Measurements from ENCODE around the gene METTL23.
"Not testable (repeated sequence)": the region's sequence is repeated elsewhere in the genome, so short reads cannot be mapped to it uniquely, and the experiment has no call there.

Gene METTL23

GRCh38 chr17:76731800-76732733 lies 5.4 kb downstream of the METTL23 start:
- DNase-seq (ENCODE audit: low read depth, low spot score) = not testable (repeated sequence)
- peak overlapping the region; percentile 95 for H3K27ac ChIP-seq

DNA sequence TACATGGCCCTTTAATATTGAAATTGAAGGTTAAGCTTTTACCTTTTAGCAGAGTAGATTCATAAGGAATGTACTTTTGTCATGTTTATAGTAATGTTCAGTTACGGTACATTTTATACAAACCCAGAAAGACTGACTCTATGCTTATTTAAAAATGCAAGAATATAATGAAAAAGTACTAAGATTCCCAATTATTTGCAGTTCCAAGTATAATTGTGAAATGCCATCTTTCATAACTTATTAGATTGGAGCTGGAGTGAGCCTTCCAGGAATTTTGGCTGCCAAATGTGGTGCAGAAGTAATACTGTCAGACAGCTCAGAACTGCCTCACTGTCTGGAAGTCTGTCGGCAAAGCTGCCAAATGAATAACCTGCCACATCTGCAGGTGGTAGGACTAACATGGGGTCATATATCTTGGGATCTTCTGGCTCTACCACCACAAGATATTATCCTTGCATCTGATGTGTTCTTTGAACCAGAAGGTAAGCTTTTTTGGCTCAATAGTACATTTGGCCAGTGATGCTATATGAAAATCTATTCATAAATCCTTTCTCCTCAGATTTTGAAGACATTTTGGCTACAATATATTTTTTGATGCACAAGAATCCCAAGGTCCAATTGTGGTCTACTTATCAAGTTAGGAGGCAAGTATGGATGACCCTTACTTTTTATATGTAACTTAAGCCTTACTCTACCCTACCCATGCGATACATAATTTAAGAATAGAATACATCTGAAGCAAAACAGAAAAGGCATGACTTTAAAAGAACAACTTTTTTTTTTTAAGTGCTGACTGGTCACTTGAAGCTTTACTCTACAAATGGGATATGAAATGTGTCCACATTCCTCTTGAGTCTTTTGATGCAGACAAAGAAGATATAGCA lies 6.3 kb downstream of the METTL23 start:
- no peak for DNase-seq (ENCODE audit: low read depth, low spot score)
- H3K27ac ChIP-seq = peak overlapping the region; percentile 95

DNA sequence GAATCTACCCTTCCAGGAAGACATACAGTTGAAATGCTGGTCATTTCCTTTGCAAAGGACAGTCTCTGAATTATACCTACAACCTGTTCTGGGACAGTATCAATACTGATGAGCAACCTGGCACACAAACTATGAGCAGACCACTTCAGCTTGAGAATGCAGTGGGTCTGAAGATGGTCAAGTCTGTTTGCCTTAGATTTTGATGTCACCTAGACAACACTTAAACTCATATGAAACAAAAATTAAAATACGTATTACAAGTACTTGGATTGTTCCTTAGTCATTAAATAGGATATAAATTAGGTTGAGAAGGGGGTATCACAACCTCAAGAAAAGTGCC lies 6.9 kb downstream of the METTL23 start:
- DNase-seq (ENCODE audit: low read depth, low spot score) = no peak
- peak overlapping the region; percentile 95 for H3K27ac ChIP-seq

GRCh38 chr17:76734080-76734840 lies 7.6 kb downstream of the METTL23 start:
- H3K27ac ChIP-seq = peak overlapping the region; percentile 95
- no peak for DNase-seq (ENCODE audit: low read depth, low spot score)

DNA sequence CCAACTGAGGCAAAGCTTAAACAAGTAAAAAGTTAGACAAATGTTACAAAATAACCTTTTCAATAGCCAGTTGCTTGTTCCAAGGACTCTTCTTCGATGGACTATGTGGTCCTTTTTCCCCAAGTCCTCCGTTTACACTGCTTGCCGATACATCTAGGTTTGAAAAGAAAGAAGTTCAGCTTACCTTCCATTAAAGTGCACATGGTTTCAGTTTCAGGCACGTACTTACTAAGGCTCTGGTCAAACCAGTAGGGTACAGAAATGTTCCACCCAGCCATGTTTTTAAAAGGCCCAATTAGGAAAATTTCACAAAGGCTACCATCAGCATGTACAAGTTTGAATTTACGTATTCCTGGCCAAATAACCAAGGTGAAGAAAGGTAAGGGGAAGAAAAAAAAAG lies 8.4 kb downstream of the METTL23 start:
- no peak for DNase-seq (ENCODE audit: low read depth, low spot score)
- H3K27ac ChIP-seq = peak overlapping the region; percentile 95

- DNase-seq (ENCODE audit: low read depth, low spot score) = no peak
- H3K27ac ChIP-seq = peak overlapping the region; percentile 95
Measured at GRCh38 chr17:76735586-76736348, 9.1 kb downstream of the METTL23 start.

DNA sequence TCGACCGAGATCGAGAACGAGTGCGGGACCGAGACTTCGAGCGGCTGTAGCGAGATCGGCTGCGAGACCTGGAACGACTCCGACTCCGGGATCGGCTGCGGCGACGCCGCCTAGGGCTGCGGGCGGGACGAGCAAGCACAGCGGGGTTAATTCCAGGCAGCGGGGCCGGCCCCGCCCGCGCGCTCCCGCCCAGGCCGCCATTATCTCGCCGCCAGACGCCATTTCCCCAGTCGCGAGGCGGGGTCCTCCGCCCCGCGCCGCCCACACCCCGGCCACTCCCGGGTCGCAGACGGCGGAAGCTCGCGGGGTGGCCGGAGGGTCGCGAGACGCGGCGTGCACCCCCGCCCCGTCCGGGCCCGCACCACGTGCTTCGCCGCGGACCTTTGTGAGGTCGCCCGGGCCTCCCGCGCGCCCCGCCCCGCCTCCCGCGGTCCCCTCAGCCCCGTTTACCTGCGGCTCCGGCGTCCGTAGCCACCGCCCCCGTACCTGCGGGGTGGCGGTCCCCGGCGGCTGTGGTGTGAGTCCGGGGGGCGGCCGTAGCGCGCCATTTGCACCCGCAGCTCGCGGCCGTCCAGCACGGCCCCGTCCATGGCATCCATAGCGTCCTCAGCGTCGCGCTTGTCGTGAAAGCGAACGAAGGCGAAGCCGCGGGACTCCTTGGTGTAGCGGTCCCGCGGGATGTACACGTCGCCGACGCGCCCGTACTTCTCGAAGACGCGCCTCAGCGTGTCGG lies 9.9 kb downstream of the METTL23 start:
- DNase-seq (ENCODE audit: low read depth, low spot score) = no peak
- H3K27ac ChIP-seq = peak overlapping the region; percentile 95

- peak; percentile 89 for DNase-seq (ENCODE audit: low read depth, low spot score)
- H3K27ac ChIP-seq = peak within 1 kb of the TSS; percentile 95
Measured at GRCh38 chr17:76737082-76737675, 10.5 kb downstream of the METTL23 start, which contains the start of gene SRSF2. TSS of gene SRSF2 (minus strand) at chr17:76737331. CDS start at chr17:76737160, 171 bp downstream.

- peak; percentile 70 for DNase-seq (ENCODE audit: low read depth, low spot score)
- H3K27ac ChIP-seq = peak within 1 kb of the TSS; percentile 95
Measured at GRCh38 chr17:76737676-76738467, 11.2 kb downstream of the METTL23 start, which contains the start of gene MFSD11. TSS of gene MFSD11 (plus strand) at chr17:76738119. CDS start at chr17:76738353, 234 bp downstream.

GRCh38 chr17:76738468-76738850 lies 11.8 kb downstream of the METTL23 start:
- DNase-seq (ENCODE audit: low read depth, low spot score) = no peak
- H3K27ac ChIP-seq = peak overlapping the region; percentile 95

DNA sequence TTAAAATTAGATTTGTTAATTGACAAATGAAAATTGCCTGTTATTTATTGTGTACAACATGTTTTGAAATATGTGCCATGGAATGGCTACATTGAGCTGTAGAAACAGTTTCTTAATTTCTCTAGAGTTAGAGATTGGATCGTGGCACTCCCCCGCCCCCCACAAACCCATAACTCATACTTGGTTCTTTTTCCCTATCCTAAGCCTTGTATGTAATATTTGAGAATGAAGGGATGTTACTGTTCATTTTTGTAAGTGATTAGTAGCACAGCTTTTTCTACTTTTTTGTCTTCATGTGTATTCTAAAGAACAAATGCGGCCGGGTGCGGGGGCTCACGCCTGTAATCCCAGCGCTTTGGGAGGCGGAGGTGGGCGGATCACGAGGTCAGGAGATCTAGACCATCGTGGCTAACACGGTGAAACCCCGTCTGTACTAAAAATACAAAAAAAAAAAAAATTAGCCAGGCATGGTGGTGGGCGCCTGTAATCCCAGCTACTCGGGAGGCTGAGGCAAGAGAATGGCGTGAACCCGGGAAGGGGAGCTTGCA lies 13.0 kb downstream of the METTL23 start:
- not testable (repeated sequence) for DNase-seq (ENCODE audit: low read depth, low spot score); H3K27ac ChIP-seq

DNA sequence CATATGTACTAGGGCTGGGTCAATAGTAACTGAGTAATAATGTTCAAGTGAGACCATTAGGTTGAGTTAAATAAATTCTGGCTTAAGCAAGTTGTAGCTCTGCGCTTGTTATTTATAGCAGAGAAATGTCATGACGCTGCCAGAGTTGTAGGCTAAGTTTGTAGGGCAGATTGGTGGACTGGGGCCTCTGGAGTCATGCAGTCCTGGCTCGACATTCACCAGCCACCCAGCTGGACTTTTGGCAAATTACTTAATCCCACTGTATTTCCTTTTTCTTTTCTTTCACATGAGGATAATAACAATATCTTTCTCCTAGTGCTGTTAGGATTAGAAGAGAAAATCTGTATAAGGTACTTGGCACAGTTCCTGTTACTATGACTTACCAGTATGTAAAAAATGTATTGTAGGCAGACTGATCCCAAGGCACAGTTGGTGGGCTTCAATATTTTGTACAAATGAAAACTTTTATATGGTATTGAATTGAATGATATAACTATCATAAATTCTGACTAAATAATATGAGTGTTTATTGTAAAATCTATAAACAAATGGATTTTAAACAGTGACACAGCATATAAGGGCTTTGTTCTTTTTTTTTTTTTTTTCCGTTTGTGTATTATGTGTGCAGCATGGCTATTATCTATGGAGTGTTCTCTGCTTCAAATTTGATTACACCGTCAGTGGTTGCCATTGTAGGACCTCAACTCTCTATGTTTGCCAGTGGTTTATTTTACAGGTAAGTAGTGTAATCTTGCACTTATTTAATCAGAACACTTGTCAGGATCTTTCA lies 13.9 kb downstream of the METTL23 start:
- H3K27ac ChIP-seq = no peak overlapping the region
- no peak for DNase-seq (ENCODE audit: low read depth, low spot score)

GRCh38 chr17:76742958-76743357 lies 16.3 kb downstream of the METTL23 start:
- no peak for DNase-seq (ENCODE audit: low read depth, low spot score)
- H3K27ac ChIP-seq = no peak overlapping the region

DNA sequence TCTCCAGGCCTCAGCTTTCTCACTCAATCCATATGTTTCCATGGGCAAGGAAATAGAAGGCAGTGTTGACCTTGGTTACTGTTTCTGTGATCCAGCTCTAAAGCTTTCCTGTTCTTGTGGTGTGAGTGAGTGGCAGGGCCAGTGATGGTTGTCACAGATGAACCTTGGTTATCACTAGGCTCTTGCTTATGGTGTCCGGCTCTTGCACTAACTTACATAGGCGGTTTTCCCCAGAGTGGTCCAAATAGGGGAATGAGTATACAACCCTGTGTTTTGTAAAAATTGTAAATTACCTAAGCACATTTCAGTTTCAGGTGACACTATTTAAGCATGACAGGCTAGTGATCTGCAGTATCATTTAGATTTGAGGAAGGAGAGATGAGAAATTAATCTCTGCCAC lies 18.1 kb downstream of the METTL23 start:
- no peak overlapping the region for H3K27ac ChIP-seq
- no peak for DNase-seq (ENCODE audit: low read depth, low spot score)

GRCh38 chr17:76745785-76746184 lies 19.1 kb downstream of the METTL23 start:
- not testable (repeated sequence) for DNase-seq (ENCODE audit: low read depth, low spot score); H3K27ac ChIP-seq

DNA sequence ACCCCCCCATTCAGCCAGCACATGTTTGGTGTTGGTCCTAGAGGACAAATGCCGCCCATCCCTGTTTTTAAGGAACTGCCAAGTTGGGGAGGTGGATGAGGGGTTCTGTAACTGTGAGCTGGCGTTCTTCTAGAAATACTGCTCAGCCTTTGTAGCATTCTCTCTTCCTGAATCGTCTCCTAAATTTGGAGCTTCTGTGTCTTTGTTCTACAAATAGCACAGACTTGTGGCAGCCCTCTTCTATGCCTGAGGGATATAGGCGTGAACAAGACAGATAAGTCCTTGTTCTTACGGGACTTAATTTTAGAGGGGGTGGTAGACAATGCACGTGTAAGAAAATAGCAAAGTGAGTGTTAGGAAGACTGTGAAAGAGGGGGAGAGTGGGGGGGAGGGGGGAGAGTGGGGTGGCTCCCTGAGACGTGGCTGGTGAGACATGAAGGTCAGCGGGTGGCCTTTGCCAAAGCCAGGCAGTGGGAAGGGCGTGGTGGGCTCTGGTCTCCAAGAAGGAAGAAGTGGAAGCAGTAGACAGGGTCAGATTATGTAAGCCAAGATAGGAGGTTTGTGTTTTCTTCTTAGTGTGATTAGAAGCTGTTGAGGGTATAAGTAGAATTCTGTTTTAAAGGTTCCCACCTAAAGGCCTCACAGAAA lies 21.2 kb downstream of the METTL23 start:
- no peak for DNase-seq (ENCODE audit: low read depth, low spot score)
- no peak overlapping the region for H3K27ac ChIP-seq
